ENCODE data around the gene MAB21L2.

The MAB21L2 gene

DNA sequence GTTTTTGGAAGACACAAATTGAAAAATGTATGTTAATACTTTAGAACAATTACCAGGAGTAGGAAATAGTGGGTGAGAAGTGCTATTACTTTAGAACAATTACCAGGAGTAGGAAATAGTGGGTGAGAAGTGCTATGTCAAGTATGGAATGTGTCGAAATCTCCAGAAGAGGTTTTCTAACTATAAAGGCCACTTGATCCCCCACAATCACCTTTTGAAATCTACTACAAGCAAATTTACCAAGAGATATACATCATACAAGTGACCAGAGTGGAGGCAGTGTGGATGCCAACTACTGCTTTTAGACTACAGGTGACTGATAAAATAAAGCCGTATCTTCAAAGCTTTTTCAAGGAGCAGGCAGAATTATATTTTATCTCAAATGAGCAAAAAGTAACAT, 43.1 kb downstream of the MAB21L2 start:
- Histone ChIP-seq H3K4me1 (ENCODE audit: insufficient read depth, low read length, poor library complexity, severe bottlenecking) (peaks cover 11% of the 10 kb centered on the region), H3K9me3 (ENCODE audit: insufficient read depth, low read depth, low read length) (no peaks in the 10 kb centered on the region), H3K4me2 (ENCODE audit: low read depth, low read length, poor library complexity, severe bottlenecking) (no peak overlapping the region), H3K4me3 (ENCODE audit: low read length, poor library complexity, severe bottlenecking) (no peak overlapping the region), H3K27me3 (ENCODE audit: insufficient read depth, low read length, poor library complexity, severe bottlenecking) (no peaks in the 10 kb centered on the region), H3K9ac (ENCODE audit: low read depth, low read length, poor library complexity, severe bottlenecking) (no peak overlapping the region), H3K79me2 (ENCODE audit: insufficient read depth, low read length) (no peaks in the 10 kb centered on the region), H3F3A (ENCODE audit: low read depth) (no peaks in the 10 kb centered on the region), H4K20me1 (ENCODE audit: insufficient read depth, low read length, poor library complexity, severe bottlenecking) (no peaks in the 10 kb centered on the region), H2AFZ (ENCODE audit: low read length) (no peak overlapping the region), H3K9me2 (replicated peaks; ENCODE audit: low read depth, low read length) (no peaks in the 10 kb centered on the region), H3K36me3 (ENCODE audit: insufficient read depth, low read length) (peaks cover 6% of the 10 kb centered on the region; the same call in 1 of the 2 replicates)
- TF ChIP-seq EZH2phosphoT487 (IDR thresholded peaks at IDR 0.05; ENCODE audit: borderline replicate concordance): no peak
- TF ChIP-seq, protein P1, sequence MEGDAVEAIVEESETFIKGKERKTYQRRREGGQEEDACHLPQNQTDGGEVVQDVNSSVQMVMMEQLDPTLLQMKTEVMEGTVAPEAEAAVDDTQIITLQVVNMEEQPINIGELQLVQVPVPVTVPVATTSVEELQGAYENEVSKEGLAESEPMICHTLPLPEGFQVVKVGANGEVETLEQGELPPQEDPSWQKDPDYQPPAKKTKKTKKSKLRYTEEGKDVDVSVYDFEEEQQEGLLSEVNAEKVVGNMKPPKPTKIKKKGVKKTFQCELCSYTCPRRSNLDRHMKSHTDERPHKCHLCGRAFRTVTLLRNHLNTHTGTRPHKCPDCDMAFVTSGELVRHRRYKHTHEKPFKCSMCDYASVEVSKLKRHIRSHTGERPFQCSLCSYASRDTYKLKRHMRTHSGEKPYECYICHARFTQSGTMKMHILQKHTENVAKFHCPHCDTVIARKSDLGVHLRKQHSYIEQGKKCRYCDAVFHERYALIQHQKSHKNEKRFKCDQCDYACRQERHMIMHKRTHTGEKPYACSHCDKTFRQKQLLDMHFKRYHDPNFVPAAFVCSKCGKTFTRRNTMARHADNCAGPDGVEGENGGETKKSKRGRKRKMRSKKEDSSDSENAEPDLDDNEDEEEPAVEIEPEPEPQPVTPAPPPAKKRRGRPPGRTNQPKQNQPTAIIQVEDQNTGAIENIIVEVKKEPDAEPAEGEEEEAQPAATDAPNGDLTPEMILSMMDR (conservative IDR thresholded peaks at IDR 0.05; ENCODE audit: low read length): no peak

DNA sequence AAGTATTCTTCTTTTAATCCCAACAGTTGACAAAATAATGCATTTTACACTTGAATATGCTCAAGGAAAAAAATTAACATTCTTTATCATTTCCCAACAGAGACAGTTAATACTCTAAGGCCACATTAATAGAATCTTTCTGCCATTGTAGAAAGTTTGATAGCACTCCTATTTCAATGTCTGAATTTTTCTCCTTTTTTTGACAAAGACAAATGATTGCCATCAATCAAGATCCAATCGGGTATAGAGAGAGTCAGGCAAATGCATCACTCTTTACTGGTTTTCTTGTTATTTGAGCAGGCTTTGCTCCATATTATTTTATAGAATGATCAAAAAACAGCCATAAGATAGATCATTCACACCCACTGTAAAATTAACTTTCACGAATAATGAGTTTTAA, 46.1 kb downstream of the MAB21L2 start:
- no peak overlapping the region for H3K9ac ChIP-seq (ENCODE audit: low read depth, low read length, poor library complexity, severe bottlenecking)
- no peak overlapping the region for H3K4me2 ChIP-seq (ENCODE audit: low read depth, low read length, poor library complexity, severe bottlenecking)

DNA sequence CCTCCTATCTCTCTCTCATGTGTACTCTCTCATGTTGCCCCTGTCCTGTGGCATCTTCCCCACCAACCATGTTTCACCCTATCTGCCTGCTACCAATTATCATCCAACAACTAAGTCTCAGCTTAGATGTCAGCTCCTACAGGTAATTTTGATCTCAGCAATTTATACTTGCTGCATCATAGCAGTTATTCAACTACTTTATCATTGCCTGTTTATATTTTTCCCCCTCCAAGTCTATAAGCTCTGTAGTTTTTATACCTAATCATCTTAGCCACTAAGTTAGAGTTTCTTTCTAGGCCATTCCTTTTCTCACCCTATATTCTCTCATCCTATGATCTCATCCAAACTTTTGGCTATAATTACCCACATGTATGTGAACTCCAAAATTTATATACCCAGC, 50.7 kb downstream of the MAB21L2 start:
- no peak overlapping the region for H2AFZ ChIP-seq (ENCODE audit: low read length)
- no peaks in the 10 kb centered on the region for H3F3A ChIP-seq (ENCODE audit: low read depth)
- H3K4me3 ChIP-seq (ENCODE audit: low read length, poor library complexity, severe bottlenecking): no peak overlapping the region
- H3K9ac ChIP-seq (ENCODE audit: low read depth, low read length, poor library complexity, severe bottlenecking): no peak overlapping the region
- H3K79me2 ChIP-seq (ENCODE audit: insufficient read depth, low read length): no peaks in the 10 kb centered on the region
- no peaks in the 10 kb centered on the region for H3K9me3 ChIP-seq (ENCODE audit: insufficient read depth, low read depth, low read length)
- no peaks in the 10 kb centered on the region for H3K9me2 ChIP-seq (replicated peaks; ENCODE audit: low read depth, low read length)
- H4K20me1 ChIP-seq (ENCODE audit: insufficient read depth, low read length, poor library complexity, severe bottlenecking): no peaks in the 10 kb centered on the region
- H3K27me3 ChIP-seq (ENCODE audit: insufficient read depth, low read length, poor library complexity, severe bottlenecking): no peaks in the 10 kb centered on the region
- TF ChIP-seq, protein P1 (conservative IDR thresholded peaks at IDR 0.05; ENCODE audit: low read length): no peak
- peaks cover 6% of the 10 kb centered on the region for H3K4me1 ChIP-seq (ENCODE audit: insufficient read depth, low read length, poor library complexity, severe bottlenecking)
- H3K4me2 ChIP-seq (ENCODE audit: low read depth, low read length, poor library complexity, severe bottlenecking): no peak overlapping the region
- no peaks in the 10 kb centered on the region for H3K36me3 ChIP-seq (ENCODE audit: insufficient read depth, low read length)

More for the DNA sequence above, 46.1 kb downstream of the MAB21L2 start:
- peaks cover 11% of the 10 kb centered on the region for H3K4me1 ChIP-seq (ENCODE audit: insufficient read depth, low read length, poor library complexity, severe bottlenecking)
- no peaks in the 10 kb centered on the region for H3K27me3 ChIP-seq (ENCODE audit: insufficient read depth, low read length, poor library complexity, severe bottlenecking)
- H3K4me3 ChIP-seq (ENCODE audit: low read length, poor library complexity, severe bottlenecking): no peak overlapping the region
- no peaks in the 10 kb centered on the region for H3F3A ChIP-seq (ENCODE audit: low read depth)
- TF ChIP-seq, protein P1 (conservative IDR thresholded peaks at IDR 0.05; ENCODE audit: low read length): no peak
- no peak for TF ChIP-seq EZH2phosphoT487 (IDR thresholded peaks at IDR 0.05; ENCODE audit: borderline replicate concordance)
- no peaks in the 10 kb centered on the region for H3K79me2 ChIP-seq (ENCODE audit: insufficient read depth, low read length)
- no peaks in the 10 kb centered on the region for H3K9me2 ChIP-seq (replicated peaks; ENCODE audit: low read depth, low read length)
- no peaks in the 10 kb centered on the region for H3K36me3 ChIP-seq (ENCODE audit: insufficient read depth, low read length)
- no peaks in the 10 kb centered on the region for H4K20me1 ChIP-seq (ENCODE audit: insufficient read depth, low read length, poor library complexity, severe bottlenecking)
- H2AFZ ChIP-seq (ENCODE audit: low read length): no peak overlapping the region
- no peaks in the 10 kb centered on the region for H3K9me3 ChIP-seq (ENCODE audit: insufficient read depth, low read depth, low read length)

Data from Loucy (cell line).